ENCODE results near the gene KCNG2.

KCNG2 gene

GRCh38 chr18:79884963-79885728 is 87.4 kb downstream of the KCNG2 start:
- H3K27ac ChIP-seq: no peak overlapping the region
- no peak for TF ChIP-seq CTCF (conservative IDR thresholded peaks at IDR 0.05)

- H3K27ac ChIP-seq: no peak overlapping the region
- no peak for TF ChIP-seq CTCF (conservative IDR thresholded peaks at IDR 0.05)
Measured at GRCh38 chr18:79887181-79888000, 89.7 kb downstream of the KCNG2 start.

GRCh38 chr18:79888016-79888415 is 90.3 kb downstream of the KCNG2 start:
- H3K27ac ChIP-seq: no peak overlapping the region
- TF ChIP-seq CTCF (conservative IDR thresholded peaks at IDR 0.05): no peak

GRCh38 chr18:79889569-79889968 is 91.8 kb downstream of the KCNG2 start:
- no peak overlapping the region for H3K27ac ChIP-seq
- TF ChIP-seq CTCF (conservative IDR thresholded peaks at IDR 0.05): no peak

GRCh38 chr18:79890674-79891073 is 92.9 kb downstream of the KCNG2 start:
- no peak for TF ChIP-seq CTCF (conservative IDR thresholded peaks at IDR 0.05)
- no peak overlapping the region for H3K27ac ChIP-seq

- H3K27ac ChIP-seq: no peak overlapping the region
- TF ChIP-seq CTCF (conservative IDR thresholded peaks at IDR 0.05): no peak
Measured at GRCh38 chr18:79896738-79897137, 99.0 kb downstream of the KCNG2 start.

GRCh38 chr18:79897940-79898625 is 100.3 kb downstream of the KCNG2 start:
- no peak for TF ChIP-seq CTCF (conservative IDR thresholded peaks at IDR 0.05)
- H3K27ac ChIP-seq: no peak overlapping the region

Data from VCaP (cell line).